ENCODE data around the gene CADM4.
"Not testable (repeated sequence)": the region's sequence is repeated elsewhere in the genome, so short reads cannot be mapped to it uniquely, and the experiment has no call there.

Gene CADM4

GRCh38 chr19:43639519-43640423 is at the start of gene CADM4:
TSS of gene CADM4 (minus strand) at chr19:43639850. CDS start at chr19:43639790, 60 bp downstream.
- peak; percentile 29 for DNase-seq

DNA sequence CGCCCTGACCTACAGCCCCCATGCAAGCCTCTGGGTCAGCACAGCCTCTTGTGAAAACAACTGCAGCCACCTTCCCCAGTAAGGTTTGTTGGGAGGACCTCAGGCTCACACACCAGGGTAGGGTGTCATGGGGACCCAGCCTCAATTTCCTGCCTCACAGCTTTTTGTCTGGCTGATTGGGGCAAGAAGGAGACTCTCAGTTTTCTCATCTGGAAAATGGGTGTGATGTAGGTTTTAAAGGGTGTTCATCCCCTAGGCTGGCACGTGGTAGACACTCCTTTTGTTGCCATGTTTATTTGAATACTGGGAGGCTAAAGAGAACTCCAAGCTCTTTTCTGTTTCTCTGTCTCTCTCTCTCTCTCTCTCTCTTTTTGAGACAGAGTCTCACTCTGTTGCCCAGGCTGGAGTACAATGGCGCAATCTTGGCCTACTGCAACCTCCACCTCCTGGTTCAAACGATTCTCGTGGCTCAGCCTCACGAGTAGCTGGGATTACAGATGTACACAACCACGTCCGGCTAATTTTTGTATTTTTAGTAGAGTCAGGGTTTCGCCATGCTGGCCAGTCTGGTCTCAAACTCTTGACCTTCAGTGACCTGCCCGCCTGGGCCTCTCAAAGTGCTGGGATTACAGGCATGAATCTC is 48.5 kb upstream of the CADM4 start:
- no peak for DNase-seq

DNA sequence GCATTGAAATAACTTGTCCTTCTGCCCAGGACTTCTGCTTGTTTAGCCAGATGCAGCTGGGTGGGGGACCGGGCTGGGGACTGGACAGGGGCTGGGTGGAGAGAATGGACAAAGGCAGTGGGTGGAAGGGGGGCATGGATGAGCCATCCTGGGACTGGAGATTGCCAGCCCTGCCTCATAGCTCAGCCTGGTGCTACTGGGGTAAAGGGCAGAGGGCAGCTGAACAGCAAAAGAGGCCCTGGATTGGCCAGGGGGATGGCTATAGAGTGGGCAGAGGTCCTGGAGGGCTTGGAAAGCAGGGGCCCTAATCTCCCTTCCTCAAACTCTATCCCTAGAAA is 48.0 kb upstream of the CADM4 start:
- no peak for DNase-seq

DNA sequence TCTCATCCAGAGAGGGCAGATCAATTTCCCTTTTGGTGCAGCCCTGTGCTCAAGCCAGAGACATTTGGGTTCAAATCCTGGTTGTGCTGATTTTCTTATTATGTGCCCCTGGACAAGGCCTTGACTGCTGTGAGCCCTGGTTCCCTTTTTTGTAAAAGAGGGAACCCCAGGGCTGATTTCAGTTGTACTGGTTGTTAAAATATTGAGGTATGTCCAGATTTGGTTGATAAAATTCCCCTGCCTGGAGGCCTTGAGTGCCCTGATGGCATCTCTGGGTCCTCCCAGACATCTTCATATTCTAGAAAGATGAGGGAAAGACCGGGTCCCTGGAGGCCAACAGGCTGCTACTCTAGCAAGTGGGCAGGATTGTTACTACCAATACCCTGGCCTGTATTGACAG is 44.7 kb upstream of the CADM4 start:
- no peak for DNase-seq

GRCh38 chr19:43683905-43684304 is 44.3 kb upstream of the CADM4 start:
- DNase-seq, result no peak

DNA sequence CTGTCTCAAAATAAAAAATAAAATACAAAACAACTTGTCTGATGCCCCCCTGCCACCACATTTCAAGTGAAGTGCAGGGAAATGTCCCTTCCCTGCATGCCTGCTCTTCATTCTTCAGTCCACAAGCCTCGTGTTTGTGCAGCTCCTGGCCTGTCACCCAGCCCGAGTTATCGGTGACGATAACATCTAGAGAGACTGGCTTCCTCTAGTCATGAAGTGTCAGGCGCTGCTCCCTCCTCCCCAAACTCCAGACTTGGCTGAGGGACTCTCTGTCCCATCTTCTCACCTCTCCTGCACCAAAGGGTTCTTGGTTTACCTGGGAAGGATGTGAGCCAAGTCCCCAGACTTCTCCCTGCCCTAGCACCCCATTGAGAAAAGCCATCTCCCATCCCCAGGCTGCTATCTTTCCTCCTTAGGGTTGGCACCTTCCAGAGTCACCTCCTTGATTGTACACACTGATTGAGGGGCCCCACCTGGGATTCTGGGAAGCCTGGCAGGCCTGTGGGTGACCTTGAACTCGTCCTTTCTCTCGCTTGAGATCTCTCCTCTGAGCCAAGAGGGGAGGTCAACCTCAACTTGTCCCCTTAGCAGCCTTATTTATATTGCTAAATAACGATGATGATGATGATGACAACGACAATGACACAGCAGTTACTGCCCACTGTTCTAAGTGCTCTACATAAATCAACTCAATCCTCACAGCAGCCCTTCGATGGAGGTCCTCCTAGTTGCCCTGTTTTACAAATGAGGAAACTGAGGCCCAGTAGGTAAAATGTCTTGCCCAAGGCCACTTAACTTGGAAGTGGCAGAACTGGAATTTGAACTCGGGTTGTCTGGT is 43.4 kb upstream of the CADM4 start:
- DNase-seq, result no peak

- not testable (repeated sequence) for DNase-seq
These were observed 42.6 kb upstream of the CADM4 start for GRCh38 chr19:43682269-43682668.

- no peak for DNase-seq
These were observed 42.2 kb upstream of the CADM4 start for GRCh38 chr19:43681821-43682220.

DNA sequence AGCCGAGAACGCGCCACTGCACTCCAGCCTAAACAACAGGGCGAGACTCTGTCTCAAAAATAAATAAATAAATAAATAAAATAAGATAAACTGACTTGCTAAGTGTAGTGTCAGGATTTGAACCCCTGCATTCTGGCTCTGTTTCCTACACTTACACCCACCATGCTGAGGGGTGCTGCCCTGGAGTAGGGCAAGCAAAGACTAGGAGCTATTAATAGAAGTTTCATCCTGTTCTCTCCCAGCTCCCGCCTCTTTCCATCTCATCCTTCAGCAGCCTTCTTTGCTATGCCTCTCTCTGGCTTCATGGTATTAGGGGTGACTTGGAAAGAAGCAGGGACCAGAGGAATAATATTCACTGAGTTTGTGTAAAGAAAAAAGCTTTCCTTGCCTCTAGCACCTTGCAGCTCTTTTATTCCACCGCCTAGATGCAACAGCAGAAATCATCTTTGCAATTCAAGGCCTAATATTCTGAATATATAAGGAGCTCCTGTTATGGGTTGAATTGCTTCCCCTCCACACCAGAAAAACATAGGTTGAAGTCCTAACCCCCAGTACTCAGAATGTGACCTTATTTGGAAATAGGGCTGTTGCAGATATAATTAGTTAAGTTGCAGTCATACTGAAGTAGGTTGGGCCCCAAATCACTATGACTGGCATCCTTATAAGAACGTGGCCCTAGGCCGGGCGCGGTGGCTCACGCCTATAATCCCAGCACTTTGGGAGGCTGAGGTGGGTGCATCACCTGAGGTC is 39.0 kb upstream of the CADM4 start:
- DNase-seq, result no peak

DNA sequence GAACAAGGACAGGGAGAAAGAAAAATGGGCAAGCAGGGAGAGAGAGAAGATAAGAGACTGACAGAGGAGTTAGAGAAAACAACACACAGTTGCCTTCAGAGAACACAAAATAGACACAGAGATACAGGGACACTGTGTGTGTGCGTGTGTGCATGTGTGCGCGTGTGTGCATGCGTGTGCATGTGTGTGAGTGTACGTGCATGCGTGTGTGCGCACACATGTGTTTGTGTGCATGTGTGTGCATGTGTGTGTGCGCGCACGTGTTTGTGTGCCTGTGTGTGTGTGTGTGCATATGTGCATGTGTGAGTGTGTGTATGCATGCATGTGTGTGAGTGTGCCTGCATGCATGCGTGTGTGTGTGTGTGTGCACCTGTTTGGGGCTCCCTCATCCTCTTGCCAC is 36.3 kb upstream of the CADM4 start:
- DNase-seq, result no peak

GRCh38 chr19:43675269-43675879 is 35.7 kb upstream of the CADM4 start:
- DNase-seq, result no peak

- DNase-seq, result no peak
These were observed 34.9 kb upstream of the CADM4 start for GRCh38 chr19:43674596-43674995.

GRCh38 chr19:43674183-43674582 is 34.5 kb upstream of the CADM4 start:
- no peak for DNase-seq

- DNase-seq, result no peak
These were observed 34.0 kb upstream of the CADM4 start for GRCh38 chr19:43673637-43674036.

- no peak for DNase-seq
These were observed 32.5 kb upstream of the CADM4 start for GRCh38 chr19:43672061-43672679.

DNA sequence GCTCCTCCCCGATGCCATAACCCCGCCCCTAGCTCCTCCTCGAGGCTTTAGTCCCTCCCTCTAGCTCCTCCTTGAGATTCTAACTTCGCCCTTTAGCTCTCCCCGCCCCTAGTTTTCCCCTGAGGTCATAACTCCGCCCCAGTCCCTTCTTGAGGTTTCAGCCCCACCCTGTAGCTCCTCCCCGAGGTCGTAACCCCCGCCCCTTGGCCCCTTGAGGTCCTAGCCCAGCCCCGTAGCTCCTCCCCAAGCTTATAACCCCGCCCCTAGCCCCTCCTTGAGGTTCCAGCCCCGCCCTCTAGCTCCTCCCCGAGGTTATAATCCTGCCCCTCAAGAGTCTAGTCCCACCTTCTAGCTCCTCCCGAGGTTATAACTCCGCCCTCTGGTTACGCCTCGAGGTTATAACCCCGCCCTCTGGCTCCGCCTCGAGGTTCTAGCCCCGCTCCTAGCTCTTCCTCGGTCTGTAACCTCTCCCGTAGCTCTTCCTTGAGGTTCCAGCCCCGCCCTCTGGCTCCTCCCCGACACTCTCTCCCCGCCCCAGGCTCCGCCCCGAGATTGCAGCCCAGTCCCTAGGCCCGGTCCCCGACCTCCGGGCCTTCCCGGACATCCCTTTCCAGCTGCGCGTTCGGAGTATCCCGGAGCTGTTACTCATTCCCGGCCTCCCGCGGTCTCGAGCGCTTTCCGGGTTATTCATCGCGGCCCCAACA is 28.9 kb upstream of the CADM4 start:
- peak; percentile 89 for DNase-seq

GRCh38 chr19:43667876-43668405 is 28.3 kb upstream of the CADM4 start:
- DNase-seq, result peak; percentile 89

GRCh38 chr19:43667126-43667875 is 27.7 kb upstream of the CADM4 start:
- DNase-seq, result no peak

DNA sequence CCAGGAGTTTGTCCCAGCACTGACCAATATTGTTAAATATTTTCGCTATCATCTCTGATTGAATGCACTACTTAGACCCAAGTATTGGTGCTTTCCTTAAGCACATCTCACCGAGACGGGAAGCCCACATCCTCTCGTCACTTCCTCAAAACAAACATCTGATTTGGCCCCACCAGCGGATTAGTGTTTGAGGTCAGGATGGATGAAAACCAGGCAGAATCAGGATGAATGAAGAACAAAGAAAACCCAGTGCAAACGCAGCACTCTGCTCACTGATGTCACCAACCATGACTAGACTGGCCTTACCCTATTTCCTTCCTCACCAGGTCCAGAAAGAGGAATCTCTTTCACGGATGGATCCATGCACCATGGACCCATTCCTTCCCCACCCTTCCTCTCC is 24.4 kb upstream of the CADM4 start:
- no peak for DNase-seq

- no peak for DNase-seq
These were observed 22.8 kb upstream of the CADM4 start for GRCh38 chr19:43662487-43662886.

All from NCI-H1048 (cell line).